HUES48 (cell line): Measurements from ENCODE around the gene PFDN1.

Experiments
- H3K27ac ChIP-seq: one replicate; pipeline ENCODE4 v1.7.0; 2013; ENCODE audit warnings: low read depth, low read length, inconsistent platforms
- H3K27me3 ChIP-seq: 2 replicates; pipeline ENCODE4 v1.6.1; 2013; ENCODE audit warnings: mild to moderate bottlenecking, low read length; ENCODE audit not compliant: control insufficient read depth, insufficient read depth
- H3K36me3 ChIP-seq: 2 replicates; pipeline ENCODE4 v1.6.1; 2013; ENCODE audit warnings: low read length; ENCODE audit not compliant: control insufficient read depth, insufficient read depth
- H3K4me1 ChIP-seq: 2 replicates; pipeline ENCODE4 v1.6.1; 2013; ENCODE audit warnings: mild to moderate bottlenecking, low read length; ENCODE audit not compliant: control insufficient read depth, insufficient read depth
- H3K4me3 ChIP-seq: 2 replicates; pipeline ENCODE4 v1.5.1; 2013; ENCODE audit warnings: mild to moderate bottlenecking, low read depth, low read length
- H3K9ac ChIP-seq: 2 replicates; pipeline ENCODE4 v1.6.1; 2013; ENCODE audit warnings: mild to moderate bottlenecking, low read depth, low read length, moderate library complexity
- H3K9me3 ChIP-seq: 2 replicates; pipeline ENCODE4 v1.6.1; 2013; ENCODE audit warnings: low read length; ENCODE audit not compliant: control insufficient read depth, insufficient read depth

PFDN1 gene

DNA sequence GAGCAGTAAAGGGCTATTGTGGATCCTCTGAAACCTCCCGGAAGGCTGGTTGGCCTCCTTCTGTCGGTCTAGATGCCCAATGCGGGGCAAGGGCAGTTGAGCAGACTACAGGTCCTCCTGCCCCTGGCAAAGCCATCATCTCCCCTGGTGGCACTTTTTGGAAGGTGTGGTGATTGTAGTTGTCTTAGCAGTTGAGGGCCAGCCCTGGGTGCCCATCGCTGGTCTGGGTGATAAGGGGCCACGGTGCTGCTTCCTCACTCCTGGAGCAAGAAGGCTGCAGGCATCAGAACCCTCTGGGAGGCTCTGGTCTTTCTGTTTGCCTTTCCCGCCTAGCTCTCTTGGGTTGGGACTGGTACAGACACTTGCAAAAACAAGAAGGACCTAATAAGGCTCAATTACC, 64.1 kb downstream of the PFDN1 start:
- no peak overlapping the region for H3K9ac ChIP-seq
- peaks cover 2% of the 10 kb centered on the region for H3K36me3 ChIP-seq

DNA sequence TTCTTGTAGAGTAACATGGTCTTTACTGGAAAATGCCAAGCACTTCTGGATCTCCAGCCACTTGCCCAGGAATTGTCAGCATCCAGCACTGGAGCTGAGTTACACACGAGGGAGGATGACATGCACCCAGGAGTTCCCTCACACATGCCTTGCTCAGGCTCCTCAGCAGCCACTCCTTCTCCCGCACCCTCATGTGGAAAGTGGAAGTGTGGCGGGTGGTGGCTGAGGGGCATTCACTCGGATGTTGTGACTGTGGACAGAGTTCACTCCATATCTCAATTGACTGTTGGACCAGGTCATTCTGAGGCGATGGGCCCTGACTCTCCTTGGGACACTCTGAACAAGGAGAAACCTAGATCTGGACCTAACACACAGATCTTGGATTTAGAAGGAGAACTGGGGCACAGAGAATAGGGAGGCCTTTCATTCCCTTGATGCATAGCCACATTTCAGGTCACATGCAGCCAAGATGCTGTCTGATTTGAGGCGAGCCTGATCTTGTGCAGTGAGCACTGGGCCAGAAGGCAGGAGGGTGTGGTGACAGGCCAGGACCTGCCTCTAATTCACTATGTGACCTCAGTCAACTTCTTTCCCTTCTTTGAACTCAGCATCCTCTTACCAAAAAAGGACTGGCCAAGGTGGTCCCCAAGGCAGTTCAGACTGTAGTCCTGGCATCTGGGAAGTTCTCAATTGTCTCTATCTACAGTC, 65.9 kb downstream of the PFDN1 start:
- no peaks in the 10 kb centered on the region for H3K27me3 ChIP-seq
- H3K4me1 ChIP-seq, result peaks cover 13% of the 10 kb centered on the region
- H3K36me3 ChIP-seq, result no peaks in the 10 kb centered on the region
- H3K9me3 ChIP-seq, result no peaks in the 10 kb centered on the region
- no peak overlapping the region for H3K27ac ChIP-seq
- no peak overlapping the region for H3K9ac ChIP-seq
- H3K4me3 ChIP-seq, result no peak overlapping the region

More for the DNA sequence above, 64.1 kb downstream of the PFDN1 start:
- Histone ChIP-seq H3K4me1 (peaks cover 14% of the 10 kb centered on the region), H3K9me3 (no peaks in the 10 kb centered on the region), H3K27me3 (no peaks in the 10 kb centered on the region), H3K4me3 (no peak overlapping the region), H3K27ac (no peak overlapping the region)

GRCh38 chr5:140235791-140236551, 66.9 kb downstream of the PFDN1 start:
- Histone ChIP-seq H3K4me3 (no peak overlapping the region), H3K9ac (no peak overlapping the region), H3K9me3 (no peaks in the 10 kb centered on the region), H3K4me1 (peaks cover 2% of the 10 kb centered on the region; the same call in 1 of the 2 replicates), H3K36me3 (no peaks in the 10 kb centered on the region), H3K27me3 (no peaks in the 10 kb centered on the region), H3K27ac (no peak overlapping the region)

DNA sequence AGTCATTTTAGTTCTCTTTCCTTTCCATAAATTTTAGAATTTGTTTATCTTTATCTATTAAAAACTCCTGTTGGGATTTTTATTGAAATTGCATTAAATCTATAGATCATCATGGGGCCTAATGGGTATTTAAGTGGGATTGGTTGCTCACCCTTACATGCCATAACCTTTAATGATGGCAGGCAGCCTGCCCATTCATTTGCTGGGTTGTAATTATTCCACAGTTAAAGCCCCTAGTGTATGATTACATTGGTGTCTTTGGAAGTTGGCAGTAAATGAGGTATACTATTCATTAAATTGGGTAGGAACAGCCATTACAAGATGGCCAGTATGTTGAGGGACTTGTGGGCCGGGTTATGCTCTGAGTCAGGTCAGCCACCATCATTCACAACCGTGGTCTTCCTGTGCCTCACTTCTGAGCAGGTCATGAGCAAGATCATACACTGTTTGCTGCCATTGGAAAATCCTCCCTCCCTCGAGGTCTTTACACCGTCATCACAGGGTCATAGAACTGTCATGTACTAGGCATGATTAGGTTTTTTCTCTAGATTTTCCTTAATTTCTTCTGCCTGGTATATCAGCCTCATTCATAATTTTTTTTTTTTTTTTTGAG, 68.4 kb downstream of the PFDN1 start:
- no peaks in the 10 kb centered on the region for H3K27me3 ChIP-seq
- no peak overlapping the region for H3K9ac ChIP-seq
- no peaks in the 10 kb centered on the region for H3K4me1 ChIP-seq
- no peak overlapping the region for H3K27ac ChIP-seq
- H3K9me3 ChIP-seq, result no peaks in the 10 kb centered on the region
- H3K4me3 ChIP-seq, result no peak overlapping the region
- H3K36me3 ChIP-seq, result no peaks in the 10 kb centered on the region

GRCh38 chr5:140232731-140233130, 70.2 kb downstream of the PFDN1 start:
- no peaks in the 10 kb centered on the region for H3K36me3 ChIP-seq
- no peaks in the 10 kb centered on the region for H3K4me1 ChIP-seq
- H3K4me3 ChIP-seq, result no peak overlapping the region
- no peak overlapping the region for H3K27ac ChIP-seq
- H3K9me3 ChIP-seq, result no peaks in the 10 kb centered on the region
- no peak overlapping the region for H3K9ac ChIP-seq
- no peaks in the 10 kb centered on the region for H3K27me3 ChIP-seq

DNA sequence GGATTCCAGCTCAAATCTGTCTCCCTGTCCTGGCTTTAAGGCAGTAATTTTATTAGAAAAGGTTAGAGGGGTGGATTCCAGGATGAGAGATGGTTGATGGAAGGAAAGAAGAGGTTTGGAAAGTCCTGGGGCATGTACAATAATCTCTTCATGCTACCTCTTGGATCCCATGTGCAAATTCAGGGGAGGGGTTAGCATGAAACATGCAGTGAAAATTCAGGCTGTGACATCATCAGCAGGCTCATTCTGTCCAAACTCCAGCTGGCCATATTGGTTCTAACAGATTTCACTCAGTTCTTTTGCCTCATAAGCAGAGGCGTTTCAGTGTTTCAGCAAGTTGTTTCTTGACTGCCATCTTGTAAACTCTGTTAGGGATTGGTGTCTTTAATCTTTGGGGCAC, 72.5 kb downstream of the PFDN1 start:
- Histone ChIP-seq H3K4me3 (no peak overlapping the region), H3K4me1 (no peaks in the 10 kb centered on the region), H3K9me3 (no peaks in the 10 kb centered on the region), H3K9ac (no peak overlapping the region), H3K27ac (no peak overlapping the region), H3K27me3 (no peaks in the 10 kb centered on the region), H3K36me3 (no peaks in the 10 kb centered on the region)

DNA sequence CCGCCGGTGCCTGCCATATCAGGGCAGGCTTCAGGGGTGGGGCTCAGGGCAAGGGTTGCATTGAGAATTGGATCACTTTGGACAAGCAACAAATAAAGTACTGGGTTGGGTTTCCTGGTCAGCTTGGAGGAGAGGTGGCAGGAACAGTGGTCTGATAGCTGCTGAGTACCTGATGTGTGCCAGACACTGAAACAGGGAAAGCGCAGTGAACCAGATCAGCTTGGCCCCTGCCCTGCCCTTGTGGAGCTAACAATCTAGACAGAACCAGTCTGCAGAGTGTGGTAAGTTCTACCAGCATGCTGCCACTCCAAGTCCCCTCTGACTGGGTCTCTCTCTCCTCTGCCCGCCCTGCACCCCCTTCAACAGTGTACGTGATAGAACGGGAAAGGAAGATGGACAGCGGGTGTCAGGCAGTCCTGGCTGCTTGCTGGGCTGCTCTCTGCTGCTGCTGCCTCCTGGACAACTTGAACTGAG, 74.5 kb downstream of the PFDN1 start:
- H3K4me3 ChIP-seq, result no peak overlapping the region
- no peaks in the 10 kb centered on the region for H3K36me3 ChIP-seq
- no peak overlapping the region for H3K27ac ChIP-seq
- no peaks in the 10 kb centered on the region for H3K4me1 ChIP-seq
- no peak overlapping the region for H3K9ac ChIP-seq
- no peaks in the 10 kb centered on the region for H3K27me3 ChIP-seq
- H3K9me3 ChIP-seq, result no peaks in the 10 kb centered on the region

DNA sequence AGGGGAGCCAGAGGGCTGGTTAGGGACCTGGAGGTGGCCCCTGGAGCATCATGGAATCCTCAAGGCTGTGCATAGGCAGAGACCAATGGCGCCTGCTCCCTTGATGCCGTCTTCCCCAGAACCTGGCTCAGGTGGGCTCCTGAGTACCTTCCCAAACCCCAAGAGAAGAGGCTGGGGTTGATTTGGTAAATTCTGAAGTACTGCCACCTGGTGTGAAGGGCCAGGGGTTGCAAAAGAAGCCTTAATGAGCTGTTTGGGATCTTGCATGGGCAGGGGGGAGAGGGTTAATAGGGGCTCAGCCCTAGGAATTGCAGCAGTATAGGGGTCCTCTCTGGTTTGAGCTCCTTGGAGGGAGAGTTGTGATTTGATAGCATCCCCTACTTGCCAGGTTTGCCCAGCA, 75.9 kb downstream of the PFDN1 start:
- H3K36me3 ChIP-seq, result no peaks in the 10 kb centered on the region
- no peak overlapping the region for H3K4me3 ChIP-seq
- no peaks in the 10 kb centered on the region for H3K27me3 ChIP-seq
- no peak overlapping the region for H3K9ac ChIP-seq
- no peaks in the 10 kb centered on the region for H3K9me3 ChIP-seq
- no peaks in the 10 kb centered on the region for H3K4me1 ChIP-seq
- H3K27ac ChIP-seq, result no peak overlapping the region

- H3K9me3 ChIP-seq, result no peaks in the 10 kb centered on the region
- H3K36me3 ChIP-seq, result no peaks in the 10 kb centered on the region
- no peak overlapping the region for H3K27ac ChIP-seq
- H3K27me3 ChIP-seq, result no peaks in the 10 kb centered on the region
- no peak overlapping the region for H3K9ac ChIP-seq
- H3K4me1 ChIP-seq, result peaks cover 3% of the 10 kb centered on the region; the same call in 1 of the 2 replicates
- H3K4me3 ChIP-seq, result no peak overlapping the region
Observed at GRCh38 chr5:140225396-140225795, 77.5 kb downstream of the PFDN1 start.

DNA sequence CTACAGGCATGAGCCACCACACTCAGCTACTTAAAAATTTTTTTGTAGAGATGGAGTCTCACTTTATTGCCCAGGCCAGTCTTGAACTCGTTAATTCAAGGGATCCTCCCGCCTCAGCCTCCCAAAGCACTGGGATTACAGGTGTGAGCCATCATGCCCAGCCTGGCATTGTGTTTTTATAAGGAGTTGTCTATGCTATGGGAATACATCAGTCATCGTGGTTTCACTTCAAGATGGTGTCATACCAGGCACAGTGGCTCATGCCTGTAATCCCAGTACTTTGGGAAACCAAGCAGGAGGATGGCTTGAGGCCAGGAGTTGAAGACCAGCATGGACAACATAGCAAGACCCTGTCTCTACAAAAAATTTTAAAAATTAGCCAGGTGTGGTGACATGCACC, 78.2 kb downstream of the PFDN1 start:
- Histone ChIP-seq H3K4me1 (peaks cover 10% of the 10 kb centered on the region; the same call in 1 of the 2 replicates), H3K27me3 (no peaks in the 10 kb centered on the region), H3K9ac (no peak overlapping the region), H3K9me3 (no peaks in the 10 kb centered on the region), H3K4me3 (no peak overlapping the region), H3K36me3 (no peaks in the 10 kb centered on the region), H3K27ac (no peak overlapping the region)

DNA sequence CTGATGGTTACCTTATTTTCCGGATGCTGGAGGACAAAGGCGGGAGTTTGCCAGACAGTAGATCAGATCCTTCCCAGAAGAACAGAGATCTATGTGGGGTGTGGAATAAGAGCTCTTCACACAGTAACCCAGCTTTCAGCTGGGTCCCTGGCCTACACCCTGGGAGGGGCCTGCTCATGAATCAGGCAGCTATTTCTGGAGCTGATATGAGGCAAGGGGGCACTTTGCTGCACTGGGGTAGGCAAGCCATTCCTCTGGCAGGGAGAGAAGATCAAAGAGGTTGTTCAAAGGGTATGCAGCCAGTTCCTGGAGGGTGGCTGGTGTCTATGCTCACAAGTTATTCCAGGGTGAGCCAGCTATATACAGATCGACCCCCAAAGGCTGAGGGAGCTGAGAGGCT, 79.3 kb downstream of the PFDN1 start:
- H3K27ac ChIP-seq, result no peak overlapping the region
- no peak overlapping the region for H3K9ac ChIP-seq
- H3K36me3 ChIP-seq, result no peaks in the 10 kb centered on the region
- no peak overlapping the region for H3K4me3 ChIP-seq
- no peaks in the 10 kb centered on the region for H3K27me3 ChIP-seq
- peaks cover 10% of the 10 kb centered on the region; the same call in 1 of the 2 replicates for H3K4me1 ChIP-seq
- no peaks in the 10 kb centered on the region for H3K9me3 ChIP-seq
